DND-41 (cell line): ENCODE measurements around the gene SAMD5.

Source experiments
- EZH2 ChIP-seq: IDR thresholded peaks from 3 replicates; pipeline ENCODE4 v1.6.1; 2012; ENCODE audit warnings: borderline replicate concordance, low read depth, mild to moderate bottlenecking, moderate library complexity, low read length, inconsistent platforms; ENCODE audit not compliant: severe bottlenecking
- TF ChIP-seq, protein P1 (sequence below): IDR thresholded peaks from 2 replicates; pipeline ENCODE4 v1.5.1; 2012; ENCODE audit warnings: borderline replicate concordance, low read length, moderate library complexity, mild to moderate bottlenecking; ENCODE audit not compliant: poor library complexity, severe bottlenecking; ENCODE audit errors: extremely low read depth

DNA sequence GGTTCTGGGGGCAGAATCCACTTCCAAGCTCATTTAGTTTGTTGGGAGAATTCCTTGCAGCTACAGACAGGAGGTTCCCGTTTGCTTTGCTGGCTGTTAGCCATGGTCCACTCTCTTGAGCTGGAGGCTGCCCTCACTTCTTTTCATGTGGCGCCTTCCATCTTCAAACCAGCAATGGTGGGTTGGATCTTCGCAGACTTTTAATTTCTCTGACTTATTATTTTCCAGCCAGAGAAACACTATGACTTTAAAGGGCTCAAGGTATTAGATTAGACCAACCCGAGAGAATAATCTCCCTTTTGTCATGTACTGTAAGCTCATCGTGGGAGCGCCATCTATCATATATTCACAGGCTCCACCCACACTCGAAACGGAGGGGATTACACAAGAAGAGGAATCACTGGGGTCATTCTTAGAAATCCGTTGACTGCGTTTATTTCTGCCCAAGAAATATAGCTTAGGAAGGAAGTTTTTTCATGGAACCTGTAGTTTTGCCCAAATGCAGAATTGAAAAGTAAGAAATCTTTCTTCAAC, 38.9 kb downstream of the SAMD5 start:
- TF ChIP-seq, protein P1, sequence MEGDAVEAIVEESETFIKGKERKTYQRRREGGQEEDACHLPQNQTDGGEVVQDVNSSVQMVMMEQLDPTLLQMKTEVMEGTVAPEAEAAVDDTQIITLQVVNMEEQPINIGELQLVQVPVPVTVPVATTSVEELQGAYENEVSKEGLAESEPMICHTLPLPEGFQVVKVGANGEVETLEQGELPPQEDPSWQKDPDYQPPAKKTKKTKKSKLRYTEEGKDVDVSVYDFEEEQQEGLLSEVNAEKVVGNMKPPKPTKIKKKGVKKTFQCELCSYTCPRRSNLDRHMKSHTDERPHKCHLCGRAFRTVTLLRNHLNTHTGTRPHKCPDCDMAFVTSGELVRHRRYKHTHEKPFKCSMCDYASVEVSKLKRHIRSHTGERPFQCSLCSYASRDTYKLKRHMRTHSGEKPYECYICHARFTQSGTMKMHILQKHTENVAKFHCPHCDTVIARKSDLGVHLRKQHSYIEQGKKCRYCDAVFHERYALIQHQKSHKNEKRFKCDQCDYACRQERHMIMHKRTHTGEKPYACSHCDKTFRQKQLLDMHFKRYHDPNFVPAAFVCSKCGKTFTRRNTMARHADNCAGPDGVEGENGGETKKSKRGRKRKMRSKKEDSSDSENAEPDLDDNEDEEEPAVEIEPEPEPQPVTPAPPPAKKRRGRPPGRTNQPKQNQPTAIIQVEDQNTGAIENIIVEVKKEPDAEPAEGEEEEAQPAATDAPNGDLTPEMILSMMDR, result no peak
- TF ChIP-seq EZH2, result no peak
